ENCODE results near the gene FAM216B. TPM values are rescaled to one million over a fixed set of nuclear protein-coding genes. Genes with fewer than 3 reads are reported as not detected.
"Not testable (repeated sequence)": the region's sequence is repeated elsewhere in the genome, so short reads cannot be mapped to it uniquely, and the experiment has no call there.

The FAM216B gene
- total and polyA plus RNA-seq, 2 donors (not counting 3 experiments of a cell fraction or from before 2014, with no cell fraction given) = not detected

DNA sequence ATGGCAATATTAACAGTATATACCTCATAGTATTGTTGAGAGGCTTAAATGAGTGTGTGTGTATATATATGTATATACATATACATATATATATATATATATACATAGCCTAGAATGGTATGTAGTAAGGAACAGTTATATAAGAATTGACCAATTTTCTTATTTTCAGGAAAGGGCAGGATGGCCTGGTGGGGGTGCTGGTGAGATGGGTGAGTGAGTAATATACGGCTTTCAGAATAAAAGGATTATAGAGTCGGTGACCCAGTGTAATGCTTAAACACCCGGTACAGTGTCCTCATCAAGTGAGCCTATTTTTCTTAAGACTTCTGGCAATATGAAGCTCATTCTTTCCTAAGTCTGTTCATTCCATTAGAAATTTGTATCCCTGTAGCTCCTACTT lies 11.7 kb upstream of the FAM216B start:
- BruUV-seq (replicated peaks) = no TSS peak
- FAIRE-seq (no peak), DNase-seq (ENCODE audit: low read depth, low spot score) (no peak)
- ChIA-PET CTCF (no interaction called here), POLR2A (no interaction called here)
- Histone ChIP-seq H3K4me2 (ENCODE audit: insufficient read depth, low read length) (no peak overlapping the region), H3K79me2 (ENCODE audit: control insufficient read depth, insufficient read depth, low read length) (no peaks in the 10 kb centered on the region), H3K27ac (ENCODE audit: insufficient read depth, low read depth, low read length) (no peak overlapping the region), H3K9me3 (replicated peaks; ENCODE audit: control insufficient read depth, insufficient read depth, low read length) (no peaks in the 10 kb centered on the region), H3K4me1 (ENCODE audit: control insufficient read depth, extremely low read depth, insufficient read depth, low read length) (no peaks in the 10 kb centered on the region), H3K9ac (replicated peaks; ENCODE audit: extremely low read depth, insufficient read depth, low read length) (no peak overlapping the region), H2AFZ (ENCODE audit: low read depth, low read length) (no peak overlapping the region), H3K9me1 (replicated peaks; ENCODE audit: control insufficient read depth, extremely low read depth, insufficient read depth, low read length) (no peaks in the 10 kb centered on the region), H4K20me1 (replicated peaks; ENCODE audit: control insufficient read depth, extremely low read depth, insufficient read depth, low read length) (no peaks in the 10 kb centered on the region), H3K36me3 (ENCODE audit: control insufficient read depth in 2 of 2, extremely low read depth in 1 of 2, insufficient read depth in 2 of 2, low read length in 2 of 2) (no peaks in the 10 kb centered on the region), H3K4me3 (replicated peaks in 1 of 3; ENCODE audit: insufficient read depth in 1 of 3, low read depth in 1 of 3, low read length in 3 of 3) (no peak overlapping the region), H3K27me3 (ENCODE audit: control insufficient read depth in 2 of 2, insufficient read depth in 2 of 2, low read length in 2 of 2) (no peaks in the 10 kb centered on the region)
- dilution Hi-C loops (cut with MboI; ENCODE audit: extremely low pct_ligation_motif_present, low sequenced_read_pairs) (no loop called here), intact Hi-C loops (cut with micrococcal nuclease) (no loop called here)
- no peak for TF ChIP-seq POLR2A (IDR thresholded peaks at IDR 0.05; ENCODE audit: low read depth, low read length)
- no peak for TF ChIP-seq FOS (IDR thresholded peaks at IDR 0.05; ENCODE audit: borderline replicate concordance, insufficient read depth, low read length)
- TF ChIP-seq, protein P1, sequence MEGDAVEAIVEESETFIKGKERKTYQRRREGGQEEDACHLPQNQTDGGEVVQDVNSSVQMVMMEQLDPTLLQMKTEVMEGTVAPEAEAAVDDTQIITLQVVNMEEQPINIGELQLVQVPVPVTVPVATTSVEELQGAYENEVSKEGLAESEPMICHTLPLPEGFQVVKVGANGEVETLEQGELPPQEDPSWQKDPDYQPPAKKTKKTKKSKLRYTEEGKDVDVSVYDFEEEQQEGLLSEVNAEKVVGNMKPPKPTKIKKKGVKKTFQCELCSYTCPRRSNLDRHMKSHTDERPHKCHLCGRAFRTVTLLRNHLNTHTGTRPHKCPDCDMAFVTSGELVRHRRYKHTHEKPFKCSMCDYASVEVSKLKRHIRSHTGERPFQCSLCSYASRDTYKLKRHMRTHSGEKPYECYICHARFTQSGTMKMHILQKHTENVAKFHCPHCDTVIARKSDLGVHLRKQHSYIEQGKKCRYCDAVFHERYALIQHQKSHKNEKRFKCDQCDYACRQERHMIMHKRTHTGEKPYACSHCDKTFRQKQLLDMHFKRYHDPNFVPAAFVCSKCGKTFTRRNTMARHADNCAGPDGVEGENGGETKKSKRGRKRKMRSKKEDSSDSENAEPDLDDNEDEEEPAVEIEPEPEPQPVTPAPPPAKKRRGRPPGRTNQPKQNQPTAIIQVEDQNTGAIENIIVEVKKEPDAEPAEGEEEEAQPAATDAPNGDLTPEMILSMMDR (IDR thresholded peaks at IDR 0.05; ENCODE audit: extremely low read depth in 1 of 2, insufficient read depth in 1 of 2, low read depth in 1 of 2, low read length in 2 of 2) = no peak
- TF ChIP-seq POLR2AphosphoS5 (IDR thresholded peaks at IDR 0.05; ENCODE audit: insufficient read depth, low read depth, low read length) = no peak
- TF ChIP-seq, protein P2, sequence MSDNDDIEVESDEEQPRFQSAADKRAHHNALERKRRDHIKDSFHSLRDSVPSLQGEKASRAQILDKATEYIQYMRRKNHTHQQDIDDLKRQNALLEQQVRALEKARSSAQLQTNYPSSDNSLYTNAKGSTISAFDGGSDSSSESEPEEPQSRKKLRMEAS (IDR thresholded peaks at IDR 0.05; ENCODE audit: insufficient read depth, insufficient read length) = no peak
- TF ChIP-seq MYC (IDR thresholded peaks at IDR 0.05; ENCODE audit: low read depth, low read length) = no peak
- TF ChIP-seq JUN (IDR thresholded peaks at IDR 0.05; ENCODE audit: borderline replicate concordance, insufficient read depth, insufficient read length, low read depth) = no peak
- no peak for TF ChIP-seq EZH2 (IDR thresholded peaks at IDR 0.05; ENCODE audit: borderline replicate concordance, low read depth, low read length, severe bottlenecking)
- TF ChIP-seq GATA2 (IDR thresholded peaks at IDR 0.05; ENCODE audit: insufficient read depth, insufficient read length, low read depth, low read length) = no peak

DNA sequence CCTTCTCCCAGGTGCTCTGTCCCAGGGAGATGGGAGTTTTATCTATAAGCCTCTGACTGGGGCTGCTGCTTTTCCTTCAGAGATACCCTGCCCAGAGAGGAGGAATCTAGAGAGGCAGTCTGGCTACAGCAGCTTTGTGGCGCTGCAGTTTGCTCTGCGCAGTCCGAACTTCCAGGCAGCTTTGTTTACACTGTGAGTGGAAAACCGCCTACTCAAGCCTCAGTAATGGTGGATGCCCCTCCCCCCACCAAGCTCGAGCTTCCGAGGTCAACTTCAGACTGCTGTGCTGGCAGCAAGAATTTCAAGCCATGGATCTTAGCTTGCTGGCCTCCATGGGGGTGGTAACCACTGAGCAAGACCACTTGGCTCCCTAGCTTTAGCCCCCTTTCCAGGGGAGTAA lies 4.8 kb upstream of the FAM216B start:
- H3K4me1 ChIP-seq (ENCODE audit: control insufficient read depth, extremely low read depth, insufficient read depth, low read length); intact Hi-C loops (cut with micrococcal nuclease); DNase-seq (ENCODE audit: low read depth, low spot score); CTCF ChIA-PET; BruUV-seq (replicated peaks); H3K4me3 ChIP-seq (replicated peaks in 1 of 3; ENCODE audit: insufficient read depth in 1 of 3, low read depth in 1 of 3, low read length in 3 of 3); FAIRE-seq; H3K9ac ChIP-seq (replicated peaks; ENCODE audit: extremely low read depth, insufficient read depth, low read length); POLR2A ChIA-PET; H2AFZ ChIP-seq (ENCODE audit: low read depth, low read length); H3K4me2 ChIP-seq (ENCODE audit: insufficient read depth, low read length); H4K20me1 ChIP-seq (replicated peaks; ENCODE audit: control insufficient read depth, extremely low read depth, insufficient read depth, low read length); H3K9me3 ChIP-seq (replicated peaks; ENCODE audit: control insufficient read depth, insufficient read depth, low read length); H3K27me3 ChIP-seq (ENCODE audit: control insufficient read depth in 2 of 2, insufficient read depth in 2 of 2, low read length in 2 of 2); H3K27ac ChIP-seq (ENCODE audit: insufficient read depth, low read depth, low read length); dilution Hi-C loops (cut with MboI; ENCODE audit: extremely low pct_ligation_motif_present, low sequenced_read_pairs); H3K9me1 ChIP-seq (replicated peaks; ENCODE audit: control insufficient read depth, extremely low read depth, insufficient read depth, low read length); H3K79me2 ChIP-seq (ENCODE audit: control insufficient read depth, insufficient read depth, low read length); H3K36me3 ChIP-seq (ENCODE audit: control insufficient read depth in 2 of 2, extremely low read depth in 1 of 2, insufficient read depth in 2 of 2, low read length in 2 of 2): not testable (repeated sequence)
